ENCODE measurements around the gene NAP1L5. TPM values are rescaled to one million over a fixed set of nuclear protein-coding genes. Genes with fewer than 3 reads are reported as not detected.
A peak's percentile ranks its signal among the peaks of the same experiment; 100 is the strongest.

NAP1L5 gene
- total and polyA plus RNA-seq, 2 donors (not counting 1 experiment from before 2014, with no cell fraction given) = 8.9 to 14.1 TPM

DNA sequence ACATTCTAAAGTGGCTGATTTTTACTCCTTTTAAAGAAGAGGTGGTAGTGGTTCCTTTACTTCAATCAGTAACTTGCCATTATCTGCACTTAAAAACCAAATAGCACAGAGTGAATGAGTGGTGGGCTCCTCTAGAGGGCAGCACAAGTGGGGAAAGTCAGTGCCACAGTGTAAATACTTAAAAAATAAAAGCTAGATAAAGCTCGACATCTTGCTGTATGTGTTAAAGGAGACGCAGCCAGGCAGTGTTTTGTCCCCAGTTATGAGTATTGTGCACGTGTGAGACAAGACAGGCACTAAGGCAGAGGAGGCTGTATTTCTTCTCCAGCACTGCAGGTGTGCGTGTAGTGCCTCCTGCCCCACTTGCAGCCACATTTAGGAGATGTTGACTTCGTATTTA, 24.6 kb downstream of the NAP1L5 start:
- Histone ChIP-seq H3K4me2 (ENCODE audit: extremely low read depth, insufficient read depth, low read length) (no peak overlapping the region), H3K4me1 (ENCODE audit: control insufficient read depth, extremely low read depth, insufficient read depth, low read length) (peaks cover 4% of the 10 kb centered on the region), H3K27ac (ENCODE audit: insufficient read depth, low read length) (no peak overlapping the region), H2AFZ (ENCODE audit: low read length) (no peak overlapping the region), H3K36me3 (ENCODE audit: control insufficient read depth, insufficient read depth, low read length) (no peaks in the 10 kb centered on the region), H3K79me2 (ENCODE audit: control insufficient read depth, insufficient read depth, low read length) (no peaks in the 10 kb centered on the region), H4K20me1 (ENCODE audit: control insufficient read depth, extremely low read depth, insufficient read depth, low read length) (no peaks in the 10 kb centered on the region), H3K9me3 (ENCODE audit: control insufficient read depth, insufficient read depth, low read depth, low read length) (no peaks in the 10 kb centered on the region), H3K4me3 (replicated peaks in 1 of 4; ENCODE audit: control extremely low read depth in 1 of 4, insufficient read depth in 1 of 4, low read depth in 3 of 4, low read length in 4 of 4) (no peak overlapping the region), H3K9ac (ENCODE audit: insufficient read depth, low read length) (no peak overlapping the region), H3K27me3 (ENCODE audit: control insufficient read depth, insufficient read depth, low read length) (no peaks in the 10 kb centered on the region)
- peak; percentile 30 to 65 for DNase-seq (ENCODE audit: low read depth in 2 of 2)
- TF ChIP-seq, protein P1, sequence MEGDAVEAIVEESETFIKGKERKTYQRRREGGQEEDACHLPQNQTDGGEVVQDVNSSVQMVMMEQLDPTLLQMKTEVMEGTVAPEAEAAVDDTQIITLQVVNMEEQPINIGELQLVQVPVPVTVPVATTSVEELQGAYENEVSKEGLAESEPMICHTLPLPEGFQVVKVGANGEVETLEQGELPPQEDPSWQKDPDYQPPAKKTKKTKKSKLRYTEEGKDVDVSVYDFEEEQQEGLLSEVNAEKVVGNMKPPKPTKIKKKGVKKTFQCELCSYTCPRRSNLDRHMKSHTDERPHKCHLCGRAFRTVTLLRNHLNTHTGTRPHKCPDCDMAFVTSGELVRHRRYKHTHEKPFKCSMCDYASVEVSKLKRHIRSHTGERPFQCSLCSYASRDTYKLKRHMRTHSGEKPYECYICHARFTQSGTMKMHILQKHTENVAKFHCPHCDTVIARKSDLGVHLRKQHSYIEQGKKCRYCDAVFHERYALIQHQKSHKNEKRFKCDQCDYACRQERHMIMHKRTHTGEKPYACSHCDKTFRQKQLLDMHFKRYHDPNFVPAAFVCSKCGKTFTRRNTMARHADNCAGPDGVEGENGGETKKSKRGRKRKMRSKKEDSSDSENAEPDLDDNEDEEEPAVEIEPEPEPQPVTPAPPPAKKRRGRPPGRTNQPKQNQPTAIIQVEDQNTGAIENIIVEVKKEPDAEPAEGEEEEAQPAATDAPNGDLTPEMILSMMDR (conservative IDR thresholded peaks at IDR 0.05 in 1 of 2, IDR thresholded peaks at IDR 0.05 in 1 of 2; ENCODE audit: low read depth in 1 of 2, low read length in 2 of 2) = peak; percentile 53 to 85
- no peak for TF ChIP-seq EZH2 (IDR thresholded peaks at IDR 0.05; ENCODE audit: low read length, missing control alignments)

- Histone ChIP-seq H3K79me2 (ENCODE audit: control insufficient read depth, insufficient read depth, low read length) (no peaks in the 10 kb centered on the region), H3K9ac (ENCODE audit: insufficient read depth, low read length) (no peak overlapping the region), H3K4me2 (ENCODE audit: extremely low read depth, insufficient read depth, low read length) (peak overlapping the region; percentile 66), H3K27ac (ENCODE audit: insufficient read depth, low read length) (peak overlapping the region; percentile 57), H3K36me3 (ENCODE audit: control insufficient read depth, insufficient read depth, low read length) (no peaks in the 10 kb centered on the region), H3K27me3 (ENCODE audit: control insufficient read depth, insufficient read depth, low read length) (no peaks in the 10 kb centered on the region), H2AFZ (ENCODE audit: low read length) (no peak overlapping the region), H4K20me1 (ENCODE audit: control insufficient read depth, extremely low read depth, insufficient read depth, low read length) (no peaks in the 10 kb centered on the region), H3K4me1 (ENCODE audit: control insufficient read depth, extremely low read depth, insufficient read depth, low read length) (peaks cover 28% of the 10 kb centered on the region), H3K9me3 (ENCODE audit: control insufficient read depth, insufficient read depth, low read depth, low read length) (no peaks in the 10 kb centered on the region), H3K4me3 (replicated peaks in 1 of 4; ENCODE audit: control extremely low read depth in 1 of 4, insufficient read depth in 1 of 4, low read depth in 3 of 4, low read length in 4 of 4) (no peak overlapping the region)
- peak; percentile 84 to 86 for DNase-seq (ENCODE audit: low read depth in 2 of 2)
- TF ChIP-seq EZH2 (IDR thresholded peaks at IDR 0.05; ENCODE audit: low read length, missing control alignments) = no peak
- TF ChIP-seq, protein P1 (conservative IDR thresholded peaks at IDR 0.05 in 1 of 2, IDR thresholded peaks at IDR 0.05 in 1 of 2; ENCODE audit: low read depth in 1 of 2, low read length in 2 of 2) = no peak
Measured at GRCh38 chr4:88661739-88662138, 35.9 kb downstream of the NAP1L5 start.

GRCh38 chr4:88660446-88661294, 37.0 kb downstream of the NAP1L5 start:
- H3K4me1 ChIP-seq (ENCODE audit: control insufficient read depth, extremely low read depth, insufficient read depth, low read length) = peaks cover 28% of the 10 kb centered on the region
- H3K27ac ChIP-seq (ENCODE audit: insufficient read depth, low read length) = peak overlapping the region; percentile 56
- H3K9me3 ChIP-seq (ENCODE audit: control insufficient read depth, insufficient read depth, low read depth, low read length) = no peaks in the 10 kb centered on the region
- no peaks in the 10 kb centered on the region for H3K79me2 ChIP-seq (ENCODE audit: control insufficient read depth, insufficient read depth, low read length)
- no peak overlapping the region for H2AFZ ChIP-seq (ENCODE audit: low read length)
- H3K36me3 ChIP-seq (ENCODE audit: control insufficient read depth, insufficient read depth, low read length) = no peaks in the 10 kb centered on the region
- no peaks in the 10 kb centered on the region for H4K20me1 ChIP-seq (ENCODE audit: control insufficient read depth, extremely low read depth, insufficient read depth, low read length)
- H3K4me2 ChIP-seq (ENCODE audit: extremely low read depth, insufficient read depth, low read length) = no peak overlapping the region
- no peak overlapping the region for H3K9ac ChIP-seq (ENCODE audit: insufficient read depth, low read length)
- H3K27me3 ChIP-seq (ENCODE audit: control insufficient read depth, insufficient read depth, low read length) = no peaks in the 10 kb centered on the region
- no peak overlapping the region for H3K4me3 ChIP-seq (replicated peaks in 1 of 4; ENCODE audit: control extremely low read depth in 1 of 4, insufficient read depth in 1 of 4, low read depth in 3 of 4, low read length in 4 of 4)
- TF ChIP-seq, protein P1 (conservative IDR thresholded peaks at IDR 0.05 in 1 of 2, IDR thresholded peaks at IDR 0.05 in 1 of 2; ENCODE audit: low read depth in 1 of 2, low read length in 2 of 2) = no peak
- no peak for TF ChIP-seq EZH2 (IDR thresholded peaks at IDR 0.05; ENCODE audit: low read length, missing control alignments)
- DNase-seq (ENCODE audit: low read depth in 2 of 2) = peak; percentile 52 to 58

Data from fibroblast of lung (primary cell).